ENCODE measurements around the gene DIO3.

- TF ChIP-seq POLR2A (IDR thresholded peaks at IDR 0.05; ENCODE audit: insufficient read depth in 1 of 2, low read depth in 2 of 2, low read length in 2 of 2): no peak
- no peak for TF ChIP-seq GATAD2A (CRISPR knock-in tag; IDR thresholded peaks at IDR 0.05)
- TF ChIP-seq HDAC6 (IDR thresholded peaks at IDR 0.05; ENCODE audit: low read depth, low read length): no peak
- no peak for TF ChIP-seq EZH2 (conservative IDR thresholded peaks at IDR 0.05; ENCODE audit: low read depth, low read length)
- no peak for TF ChIP-seq BHLHE40 (IDR thresholded peaks at IDR 0.05; ENCODE audit: low read length)
Measured at GRCh38 chr14:101600336-101600890, 39.1 kb downstream of the DIO3 start.
